K562 (cell line): ENCODE results near the gene TIMP2. TPM values are rescaled to one million over a fixed set of nuclear protein-coding genes. Genes with fewer than 3 reads are reported as not detected.
A peak's percentile ranks its signal among the peaks of the same experiment; 100 is the strongest.

ENCODE experiments used
- ATAC-seq: fragments of 200-7000 bp; cut with Tn5 transposase; 3 replicates; pipeline ENCODE4 v1.9.1; 2020; ENCODE audit warnings: moderate library complexity
- BruUV-seq: library from RNA; stranded (reverse); fragments of 400-500 nt; replicated peaks from 2 replicates; lab custom pipeline; 2021; lab: Mats Ljungman, UMichigan
- CTCF ChIA-PET: fragments of 300-600 bp; formaldehyde crosslinking; extraction: SDS; loops from one replicate; lab custom pipeline; 2021; ENCODE audit warnings: low intra/inter-chr PET ratio; lab: Yijun Ruan, JAX
- POLR2A ChIA-PET: fragments of 300-600, 350-650 bp; sonication (Branson Sonifier 250); formaldehyde crosslinking; extraction: SDS; loops from one replicate; lab custom pipeline; 2021; ENCODE audit warnings: antibody characterized with exemption, inconsistent platforms; lab: Yijun Ruan, JAX
- DNase-seq, 4 experiments: peaks; one replicate each; pipeline versions ENCODE4 v3.0.0 to v3.0.0-alpha.2; 2011 to 2018; ENCODE audit warnings: low spot score in 3 of 4, mixed read lengths in 3 of 4; ENCODE audit errors: extremely low read depth in 1 of 4
- FAIRE-seq: peaks from 2 replicates; lab custom pipeline; 2011; peaks lifted over from hg19 to GRCh38; lab: Jason Lieb, UNC
- H2AFZ ChIP-seq: 2 replicates; pipeline ENCODE4 v1.6.0; 2011; ENCODE audit warnings: low read depth, low read length, control low read depth, inconsistent platforms
- H3K27ac ChIP-seq: fragments of 200-600 bp; 3 replicates; pipeline ENCODE4 v1.8.0; 2011; ENCODE audit warnings: low read depth, mild to moderate bottlenecking, control low read depth, inconsistent platforms, low read length, moderate library complexity, mixed read lengths; ENCODE audit errors: extremely low read depth
- H3K27me3 ChIP-seq, 2 experiments: fragments of 300-600 bp in 1 of 2; 2 replicates in 1 of 2; 3 replicates in 1 of 2; pipeline versions ENCODE4 v1.6.0 to v1.8.0; 2011; ENCODE audit warnings: inconsistent platforms in 2 of 2, low read length in 2 of 2, mild to moderate bottlenecking in 1 of 2, mixed read lengths in 1 of 2, moderate library complexity in 1 of 2; ENCODE audit not compliant: control insufficient read depth in 2 of 2, insufficient read depth in 2 of 2
- H3K36me3 ChIP-seq: fragments of 300-600 bp; 3 replicates; pipeline ENCODE4 v1.8.0; 2011; ENCODE audit warnings: mild to moderate bottlenecking, low read length, inconsistent platforms; ENCODE audit not compliant: control insufficient read depth, insufficient read depth
- H3K4me1 ChIP-seq, 2 experiments: fragments of 200-600 bp in 1 of 2; replicated peaks in 1 of 2; 2 replicates in 1 of 2; 3 replicates in 1 of 2; pipeline versions ENCODE4 v1.5.1 to v1.8.0; 2011; ENCODE audit warnings: inconsistent platforms in 2 of 2, low read length in 2 of 2, mild to moderate bottlenecking in 1 of 2, mixed read lengths in 1 of 2, moderate library complexity in 1 of 2; ENCODE audit not compliant: control insufficient read depth in 2 of 2, insufficient read depth in 2 of 2
- H3K4me2 ChIP-seq: 2 replicates; pipeline ENCODE4 v1.6.1; 2011; ENCODE audit warnings: low read length, control low read depth, inconsistent platforms, mixed read lengths; ENCODE audit not compliant: insufficient read depth
- H3K4me3 ChIP-seq: fragments of 200-600 bp; sonication (generic), shearing (Covaris generic); 2 replicates; pipeline ENCODE4 v1.5.1; 2016; ENCODE audit warnings: control low read depth, inconsistent platforms
- H3K79me2 ChIP-seq: fragments of 200-600 bp; 3 replicates; pipeline ENCODE4 v1.8.0; 2011; ENCODE audit warnings: low read length, inconsistent platforms; ENCODE audit not compliant: control insufficient read depth, insufficient read depth
- H3K9ac ChIP-seq, 2 experiments: 2 replicates each; pipeline versions ENCODE4 v1.6.0 to v1.6.1; 2011; ENCODE audit warnings: low read depth in 2 of 2, low read length in 2 of 2, control low read depth in 1 of 2, inconsistent platforms in 1 of 2, mild to moderate bottlenecking in 1 of 2, mixed read lengths in 1 of 2; ENCODE audit not compliant: insufficient read depth in 1 of 2
- H3K9me1 ChIP-seq: one replicate; pipeline ENCODE4 v1.6.0; 2011; ENCODE audit warnings: inconsistent platforms, mild to moderate bottlenecking, low read length, moderate library complexity; ENCODE audit not compliant: control insufficient read depth, insufficient read depth
- H3K9me3 ChIP-seq: replicated peaks from 2 replicates; pipeline ENCODE4 v1.5.1; 2011; ENCODE audit warnings: low read depth, low read length, inconsistent platforms; ENCODE audit not compliant: control insufficient read depth, insufficient read depth
- H4K20me1 ChIP-seq: replicated peaks from 2 replicates; pipeline ENCODE4 v1.6.1; 2011; ENCODE audit warnings: low read length, inconsistent platforms, mixed read lengths; ENCODE audit not compliant: control insufficient read depth, insufficient read depth
- CXXC5 ChIP-seq: fragments of 250-450 bp; sonication (Bioruptor Pico); IDR thresholded peaks from 2 replicates; pipeline ENCODE4 v1.8.0; 2022; ENCODE audit warnings: inconsistent platforms, mild to moderate bottlenecking, moderate library complexity
- HIVEP1 ChIP-seq: fragments of 250-450 bp; sonication (Bioruptor Pico); IDR thresholded peaks from 2 replicates; pipeline ENCODE4 v1.4.0; 2020; ENCODE audit warnings: mild to moderate bottlenecking
- MAFF ChIP-seq: IDR thresholded peaks from 2 replicates; pipeline ENCODE4 v1.6.1; 2012; ENCODE audit warnings: low read length, improper control_type of control experiment
- MEF2D ChIP-seq: conservative IDR thresholded peaks from 2 replicates; pipeline ENCODE4 v1.6.1; 2016; ENCODE audit warnings: low read depth, missing genetic modification characterization, missing compliant biosample characterization
- MIER1 ChIP-seq: fragments of 450-650 bp; IDR thresholded peaks from 2 replicates; pipeline ENCODE4 v1.6.1; 2016; ENCODE audit warnings: antibody characterized with exemption, mild to moderate bottlenecking, low read depth
- POLR3A ChIP-seq: IDR thresholded peaks from 2 replicates; pipeline ENCODE4 v1.6.1; 2011; ENCODE audit warnings: borderline replicate concordance, mild to moderate bottlenecking, moderate library complexity; ENCODE audit not compliant: insufficient read length, insufficient read depth; ENCODE audit errors: extremely low read depth
- PRPF4 ChIP-seq: fragments of 200-400 bp; formaldehyde crosslinking; IDR thresholded peaks from one replicate; pipeline ENCODE4 v1.6.1; 2017; ENCODE audit warnings: low read length, low read depth, mild to moderate bottlenecking; ENCODE audit not compliant: insufficient read depth, poor library complexity, severe bottlenecking
- SPI1 ChIP-seq: IDR thresholded peaks from 2 replicates; pipeline ENCODE4 v1.6.1; 2011; ENCODE audit warnings: low read depth, low read length, control low read depth, borderline replicate concordance
- STAT5A ChIP-seq: IDR thresholded peaks from 2 replicates; pipeline ENCODE4 v1.6.1; 2012; ENCODE audit warnings: low read length, inconsistent platforms, borderline replicate concordance
- ZNF143 ChIP-seq: sonication (generic); formaldehyde crosslinking; IDR thresholded peaks from 2 replicates; pipeline ENCODE4 v1.9.0; 2022; ENCODE audit warnings: mild to moderate bottlenecking, missing genetic modification reagents
- ZNF217 ChIP-seq: sonication (generic); formaldehyde crosslinking; IDR thresholded peaks from 2 replicates; pipeline ENCODE4 v1.8.0; 2022; ENCODE audit warnings: mild to moderate bottlenecking, missing genetic modification reagents
- WGBS: fragments of 100-300 bp; shearing (Covaris generic); methylation state at CpG from one replicate; pipeline ENCODE4 v1.1.6; 2016; ENCODE audit warnings: low coverage, mixed read lengths; ENCODE audit not compliant: insufficient coverage; ENCODE audit errors: missing lambda C conversion rate; 5-methylcytosine and 5-hydroxymethylcytosine counted together
- in situ Hi-C: fragments of 300-500 bp; cut with MboI; formaldehyde crosslinking; loops from 4 replicates; pipeline ENCODE4 v1.15.0; 2018; ENCODE audit warnings: inconsistent platforms, mixed read lengths
- intact Hi-C: fragments of 100-400 bp; cut with micrococcal nuclease; formaldehyde crosslinking; loops from 2 replicates; pipeline ENCODE4 v1.14.2; 2022
- polyA plus RNA-seq, 8 experiments: library from polyadenylated mRNA; depleted of rRNA in 4 of 8; stranded (reverse) in 5 of 8; unstranded in 3 of 8; fragments of >200 nt; fragmentation: Nextera tagmentation in 2 of 8; fragmentation: Illumina TruSeq in 1 of 8; extraction: Ambion mirVana in 2 of 8; extraction: Trizol in 1 of 8; gene quantifications; 2 replicates each; pipeline versions ENCODE4 v1.2.1 to v1.2.3, GENCODE V29; 2011 to 2014; ENCODE audit warnings: inconsistent platforms in 1 of 8, missing spikeins in 1 of 8
- total RNA-seq, 7 experiments: library from RNA; depleted of rRNA in 6 of 7; stranded (reverse); fragments of >200 nt in 6 of 7; fragmentation: Illumina TruSeq in 2 of 7; extraction: Trizol in 2 of 7; gene quantifications; 2 replicates each; pipeline versions ENCODE4 v1.2.1 to v1.2.3, GENCODE V29; 2011 to 2021; ENCODE audit warnings: low replicate concordance in 1 of 7
- TF ChIP-seq, protein P1 (sequence below): sonication (generic); formaldehyde crosslinking; IDR thresholded peaks from 2 replicates; pipeline ENCODE4 v1.8.0; 2023; ENCODE audit warnings: mild to moderate bottlenecking, missing genetic modification reagents
- TF ChIP-seq, protein P2 (sequence below): sonication (generic); formaldehyde crosslinking; IDR thresholded peaks from 2 replicates; pipeline ENCODE4 v1.8.1; 2023; ENCODE audit warnings: mild to moderate bottlenecking, missing genetic modification reagents, moderate library complexity

Gene TIMP2
- total and polyA plus RNA-seq, 9 of the 15 experiments (the other 6 are each of a cell fraction or from before 2014, with no cell fraction given) = 0.55 TPM; not detected in 8

GRCh38 chr17:78910497-78911284 is 14.5 kb downstream of the TIMP2 start:
- Histone ChIP-seq H4K20me1 (no peaks in the 10 kb centered on the region; the same call in 1 of the 2 replicates), H3K9me3 (no peaks in the 10 kb centered on the region), H3K9me1 (no peaks in the 10 kb centered on the region), H3K4me1 (no peaks in the 10 kb centered on the region), H3K27ac (no peak overlapping the region), H3K79me2 (no peaks in the 10 kb centered on the region), H3K36me3 (no peaks in the 10 kb centered on the region), H3K4me2 (no peak overlapping the region), H3K4me3 (no peak overlapping the region), H2AFZ (no peak overlapping the region), H3K9ac (no peak overlapping the region), H3K27me3 (peaks cover 28 to 66% of the 10 kb centered on the region in 2 experiments; a peak in 4 of 5 replicates)
- no peak for ATAC-seq
- no TSS peak for BruUV-seq
- ChIA-PET CTCF (no interaction called here), POLR2A (interaction anchor here (0.7 kb wide), 1 partner anchor 22 kb away, joined by 4 read pairs; no protein-coding TSS in a partner anchor)
- TF ChIP-seq ZNF143 (CRISPR knock-in tag) (no peak), CXXC5 (CRISPR knock-in tag) (no peak), MIER1 (no peak), SPI1 (peak; percentile 9; the same call in 1 of the 2 replicates)
- in situ Hi-C loops (no loop called here), intact Hi-C loops (no loop called here)
- 1% methylated on average over 9 of the region's 11 CpGs for WGBS
- FAIRE-seq = no peak
- no peak for DNase-seq

GRCh38 chr17:78908426-78908825 is 16.8 kb downstream of the TIMP2 start:
- Histone ChIP-seq H3K4me3 (no peak overlapping the region), H3K27me3 (peaks cover 41 to 79% of the 10 kb centered on the region in 2 experiments; a peak in 4 of 5 replicates), H3K9me3 (no peaks in the 10 kb centered on the region), H3K79me2 (no peaks in the 10 kb centered on the region), H4K20me1 (peaks cover 1% of the 10 kb centered on the region; the same call in 1 of the 2 replicates), H3K4me2 (no peak overlapping the region), H3K9ac (no peak overlapping the region), H3K36me3 (no peaks in the 10 kb centered on the region), H2AFZ (no peak overlapping the region), H3K4me1 (no peaks in the 10 kb centered on the region; a peak in 1 of 5 replicates), H3K9me1 (no peaks in the 10 kb centered on the region), H3K27ac (no peak overlapping the region)
- CTCF ChIA-PET = no interaction called here
- no peak for FAIRE-seq
- DNase-seq = no peak
- no TSS peak for BruUV-seq
- no peak for ATAC-seq
- intact Hi-C loops = no loop called here
- WGBS = 7% methylated on average over 4 of the region's 4 CpGs
- in situ Hi-C loops = no loop called here
- POLR2A ChIA-PET = no interaction called here
- TF ChIP-seq MAFF (no peak), PRPF4 (no peak), STAT5A (no peak), POLR3A (no peak), MEF2D (tag) (no peak), ZNF217 (CRISPR knock-in tag) (no peak), HIVEP1 (CRISPR knock-in tag) (no peak)
- TF ChIP-seq, protein P1, sequence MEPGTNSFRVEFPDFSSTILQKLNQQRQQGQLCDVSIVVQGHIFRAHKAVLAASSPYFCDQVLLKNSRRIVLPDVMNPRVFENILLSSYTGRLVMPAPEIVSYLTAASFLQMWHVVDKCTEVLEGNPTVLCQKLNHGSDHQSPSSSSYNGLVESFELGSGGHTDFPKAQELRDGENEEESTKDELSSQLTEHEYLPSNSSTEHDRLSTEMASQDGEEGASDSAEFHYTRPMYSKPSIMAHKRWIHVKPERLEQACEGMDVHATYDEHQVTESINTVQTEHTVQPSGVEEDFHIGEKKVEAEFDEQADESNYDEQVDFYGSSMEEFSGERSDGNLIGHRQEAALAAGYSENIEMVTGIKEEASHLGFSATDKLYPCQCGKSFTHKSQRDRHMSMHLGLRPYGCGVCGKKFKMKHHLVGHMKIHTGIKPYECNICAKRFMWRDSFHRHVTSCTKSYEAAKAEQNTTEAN (CRISPR knock-in tag) = no peak
- TF ChIP-seq, protein P2, sequence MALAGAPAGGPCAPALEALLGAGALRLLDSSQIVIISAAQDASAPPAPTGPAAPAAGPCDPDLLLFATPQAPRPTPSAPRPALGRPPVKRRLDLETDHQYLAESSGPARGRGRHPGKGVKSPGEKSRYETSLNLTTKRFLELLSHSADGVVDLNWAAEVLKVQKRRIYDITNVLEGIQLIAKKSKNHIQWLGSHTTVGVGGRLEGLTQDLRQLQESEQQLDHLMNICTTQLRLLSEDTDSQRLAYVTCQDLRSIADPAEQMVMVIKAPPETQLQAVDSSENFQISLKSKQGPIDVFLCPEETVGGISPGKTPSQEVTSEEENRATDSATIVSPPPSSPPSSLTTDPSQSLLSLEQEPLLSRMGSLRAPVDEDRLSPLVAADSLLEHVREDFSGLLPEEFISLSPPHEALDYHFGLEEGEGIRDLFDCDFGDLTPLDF (CRISPR knock-in tag) = no peak
